Stimulated activated CD4-positive, alpha-beta T cell treated with anti-CD3 and anti-CD28 coated beads, Interleukin-4, amount 100 ng/mL, for 24 hours (primary cell): Measurements from ENCODE around the gene YBX3.
A peak's percentile ranks its signal among the peaks of the same experiment; 100 is the strongest.

ENCODE experiments used
- DNase-seq: peaks from one replicate; pipeline ENCODE4 v3.0.0-alpha.2; 2020

The YBX3 gene

GRCh38 chr12:10721651-10722501 is 1.2 kb downstream of the YBX3 start:
- peak; percentile 47 for DNase-seq

- DNase-seq = no peak
These were observed 2.0 kb downstream of the YBX3 start for GRCh38 chr12:10720974-10721650.

- DNase-seq = no peak
These were observed 3.6 kb downstream of the YBX3 start for GRCh38 chr12:10719482-10719881.

GRCh38 chr12:10718279-10718821 is 4.8 kb downstream of the YBX3 start:
- no peak for DNase-seq

GRCh38 chr12:10717410-10717809 is 5.7 kb downstream of the YBX3 start:
- DNase-seq = no peak

- no peak for DNase-seq
These were observed 6.3 kb downstream of the YBX3 start for GRCh38 chr12:10716704-10717315.

GRCh38 chr12:10716277-10716676 is 6.8 kb downstream of the YBX3 start:
- DNase-seq = no peak

GRCh38 chr12:10715491-10715890 is 7.6 kb downstream of the YBX3 start:
- no peak for DNase-seq

GRCh38 chr12:10709808-10710207 is 13.3 kb downstream of the YBX3 start:
- DNase-seq = no peak

- DNase-seq = no peak
These were observed 14.3 kb downstream of the YBX3 start for GRCh38 chr12:10708862-10709261.

- DNase-seq = no peak
These were observed 17.5 kb downstream of the YBX3 start for GRCh38 chr12:10705655-10706054.

GRCh38 chr12:10701843-10702242 is 21.3 kb downstream of the YBX3 start:
- DNase-seq = no peak

GRCh38 chr12:10701131-10701681 is 21.9 kb downstream of the YBX3 start:
- peak; percentile 57 for DNase-seq

- DNase-seq = no peak
These were observed 22.5 kb downstream of the YBX3 start for GRCh38 chr12:10700581-10700980.

GRCh38 chr12:10697862-10698261 is 25.3 kb downstream of the YBX3 start:
- DNase-seq = no peak

GRCh38 chr12:10697156-10697555 is 26.0 kb downstream of the YBX3 start:
- DNase-seq = no peak

GRCh38 chr12:10690906-10691305 is 32.2 kb downstream of the YBX3 start:
- DNase-seq = no peak

- DNase-seq = no peak
These were observed 34.0 kb downstream of the YBX3 start for GRCh38 chr12:10689146-10689545.

GRCh38 chr12:10688042-10688441 is 35.1 kb downstream of the YBX3 start:
- no peak for DNase-seq

- DNase-seq = peak; percentile 56
These were observed 49.3 kb downstream of the YBX3 start, which contains the start of gene STYK1 for GRCh38 chr12:10673659-10674384. Gene STYK1 (minus strand): TSS chr12:10674052. CDS start chr12:10634618, 39,434 bp downstream.

GRCh38 chr12:10672231-10672868 is 50.8 kb downstream of the YBX3 start:
- DNase-seq = no peak

- no peak for DNase-seq
These were observed 53.6 kb downstream of the YBX3 start for GRCh38 chr12:10669533-10669932.
